Fibroblast of skin of right quadriceps (primary cell): Measurements from ENCODE around the gene WDPCP.
"Not testable (repeated sequence)": the region's sequence is repeated elsewhere in the genome, so short reads cannot be mapped to it uniquely, and the experiment has no call there.

Source experiments
- DNase-seq: peaks from one replicate; pipeline ENCODE4 v3.0.0-alpha.2; 2013

The WDPCP gene

DNA sequence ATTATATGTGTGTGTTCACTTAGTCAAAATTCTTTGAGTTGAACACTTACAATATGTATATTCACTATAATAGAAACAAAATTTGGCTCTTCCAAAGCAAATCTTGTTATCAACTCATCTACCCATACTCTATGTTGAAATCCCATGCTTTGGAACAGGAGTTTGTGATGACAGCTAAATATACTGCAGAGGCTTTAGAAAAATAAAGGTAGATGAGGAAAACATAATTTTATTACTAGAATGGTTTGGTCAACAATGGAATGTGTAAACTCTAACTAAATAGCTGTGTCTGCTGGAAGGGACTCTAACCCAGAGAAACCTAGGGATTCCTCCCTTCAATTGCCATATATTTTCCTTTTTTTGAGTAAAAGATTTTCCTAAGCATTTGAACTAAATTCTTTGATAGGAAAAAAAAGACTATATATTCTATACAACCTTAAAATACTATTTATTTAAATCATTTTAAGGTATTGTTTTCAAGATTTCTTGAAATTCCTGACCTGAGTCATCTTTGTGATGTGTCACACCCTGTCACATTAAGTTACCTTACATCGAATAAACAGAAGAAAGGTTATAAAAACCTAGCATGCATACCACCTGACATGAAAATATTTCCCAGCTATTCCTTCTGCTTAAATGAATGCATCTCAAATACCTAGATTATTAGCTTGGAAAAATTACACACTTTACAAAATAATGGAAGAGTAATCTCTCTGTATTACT lies 362.2 kb downstream of the WDPCP start:
- no peak for DNase-seq

GRCh38 chr2:63218800-63219526 lies 369.3 kb downstream of the WDPCP start:
- DNase-seq = no peak

- DNase-seq = no peak
Observed at GRCh38 chr2:63195310-63195709, 393.0 kb downstream of the WDPCP start.

- DNase-seq = no peak
Observed at GRCh38 chr2:63194175-63194574, 394.1 kb downstream of the WDPCP start.

DNA sequence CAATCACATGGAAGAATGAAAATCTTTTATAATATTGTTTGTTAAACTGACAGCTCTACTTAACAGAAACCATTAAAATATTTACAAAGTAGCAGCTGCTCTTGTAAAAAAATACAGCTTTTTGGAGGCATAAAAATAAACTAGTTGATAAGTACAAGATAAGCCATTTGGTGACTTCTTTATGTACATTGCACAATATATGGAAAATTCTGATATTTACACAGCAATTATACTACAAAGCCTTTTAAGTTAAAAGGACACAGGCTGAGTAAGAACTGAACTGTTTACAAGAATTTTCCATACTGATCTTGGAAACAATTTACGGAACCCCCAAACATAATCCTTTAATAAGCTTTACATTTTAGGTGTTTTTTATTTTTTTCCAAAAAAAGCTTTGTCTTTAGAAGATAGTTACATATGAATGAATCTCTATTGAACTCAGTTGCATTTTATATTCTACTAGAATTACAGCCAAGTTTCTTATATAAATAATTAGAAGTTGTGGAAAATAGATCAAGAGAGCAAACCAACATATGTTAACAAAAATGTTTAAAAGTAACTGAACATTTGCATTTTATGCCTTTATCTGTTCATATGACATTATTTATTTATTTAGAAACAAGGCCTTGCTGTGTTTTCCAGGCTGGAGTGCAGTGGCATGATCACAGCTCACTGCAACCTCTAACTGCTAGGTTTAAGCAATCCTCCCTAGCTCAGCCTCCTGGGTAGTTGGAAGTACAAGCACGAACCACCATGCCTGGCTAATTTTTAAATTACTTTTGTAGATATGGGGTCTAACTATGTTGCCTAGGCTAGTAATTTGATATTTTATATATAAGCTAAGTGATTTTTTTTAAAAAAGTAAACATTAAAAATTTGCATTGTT lies 395.1 kb downstream of the WDPCP start:
- no peak for DNase-seq

DNA sequence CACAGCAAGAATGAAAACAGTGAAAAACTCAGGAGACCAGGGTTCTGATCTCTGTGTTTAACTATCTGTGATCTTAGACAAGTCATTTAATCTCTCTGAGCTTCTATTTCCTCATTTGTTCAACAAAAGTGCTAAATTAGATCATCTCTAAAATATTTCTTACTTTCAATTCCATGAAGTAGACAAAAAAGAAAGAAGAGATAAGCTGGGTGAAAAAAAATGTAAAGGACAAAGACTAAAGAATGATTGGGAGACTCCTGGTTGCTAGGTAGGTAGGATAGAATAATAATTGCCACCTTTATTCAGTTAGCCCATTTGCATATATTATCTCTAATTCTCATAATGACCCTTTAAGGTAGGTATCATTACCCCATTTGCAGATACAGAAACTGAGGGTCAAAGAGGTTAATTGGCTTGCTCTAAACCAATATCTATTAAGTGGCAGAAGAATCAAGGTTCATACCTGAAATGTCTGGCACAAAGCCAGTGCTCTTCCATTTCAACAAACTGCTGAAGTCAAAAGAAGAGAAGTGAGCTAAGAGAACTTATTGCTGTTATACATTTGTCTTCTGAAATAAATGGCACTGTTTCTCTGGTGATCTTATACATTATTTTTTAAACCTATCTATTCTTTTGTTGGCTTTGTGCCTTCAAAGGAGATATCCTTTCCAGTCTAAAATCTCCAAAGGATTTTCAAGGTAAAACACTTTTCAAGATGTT lies 395.9 kb downstream of the WDPCP start:
- DNase-seq = no peak

DNA sequence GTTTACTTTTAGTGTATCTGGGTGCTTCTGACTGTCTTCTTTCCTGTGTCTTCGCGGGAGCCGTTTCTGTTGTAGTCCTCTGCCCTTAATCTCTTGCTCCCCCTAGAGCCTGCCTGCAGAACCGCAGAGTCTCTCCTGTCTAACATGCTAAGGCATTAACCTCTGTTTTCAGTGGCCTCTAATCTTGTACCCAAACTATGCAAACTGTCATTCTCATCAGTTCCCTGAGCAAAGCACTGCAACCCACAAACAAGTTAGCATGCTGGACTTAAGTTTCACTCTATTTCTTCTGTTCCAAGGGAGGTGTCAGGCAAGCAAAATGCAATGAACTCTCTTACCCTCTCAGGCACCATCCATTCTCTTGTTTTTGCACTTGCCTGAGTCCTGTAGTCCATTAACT lies 399.3 kb downstream of the WDPCP start:
- DNase-seq = peak; percentile 40

- no peak for DNase-seq
Observed at GRCh38 chr2:63186331-63186730, 401.9 kb downstream of the WDPCP start.

DNA sequence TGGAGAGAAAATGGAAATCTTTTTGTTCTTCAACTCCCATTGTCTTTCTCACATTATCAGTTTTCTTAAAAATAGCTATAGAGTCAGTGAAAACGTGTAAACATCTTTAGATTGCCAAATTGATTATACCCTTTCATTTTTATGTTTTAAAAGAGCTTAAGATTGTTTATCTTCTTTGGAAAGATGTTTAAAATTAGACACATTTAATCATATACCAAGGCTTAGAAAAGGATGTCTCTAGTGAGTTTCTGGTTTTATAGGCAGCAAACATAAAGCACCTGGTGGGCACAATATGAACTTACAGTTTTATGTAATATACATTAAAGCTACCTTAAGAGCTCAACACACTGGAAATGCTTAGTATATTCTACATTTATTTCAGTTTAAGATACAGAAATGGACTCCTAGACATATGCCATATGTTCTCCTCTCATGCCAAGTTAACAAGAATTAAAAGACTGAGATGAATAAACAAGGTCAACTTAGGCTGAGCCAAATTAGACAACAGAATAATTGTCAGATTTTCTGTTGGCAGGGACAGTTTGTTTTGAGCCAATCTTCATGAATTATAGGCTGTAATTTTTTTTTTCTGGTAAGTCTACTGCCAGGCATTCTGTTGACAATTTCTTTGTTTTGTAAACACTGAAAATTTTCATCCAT lies 425.0 kb downstream of the WDPCP start:
- no peak for DNase-seq

DNA sequence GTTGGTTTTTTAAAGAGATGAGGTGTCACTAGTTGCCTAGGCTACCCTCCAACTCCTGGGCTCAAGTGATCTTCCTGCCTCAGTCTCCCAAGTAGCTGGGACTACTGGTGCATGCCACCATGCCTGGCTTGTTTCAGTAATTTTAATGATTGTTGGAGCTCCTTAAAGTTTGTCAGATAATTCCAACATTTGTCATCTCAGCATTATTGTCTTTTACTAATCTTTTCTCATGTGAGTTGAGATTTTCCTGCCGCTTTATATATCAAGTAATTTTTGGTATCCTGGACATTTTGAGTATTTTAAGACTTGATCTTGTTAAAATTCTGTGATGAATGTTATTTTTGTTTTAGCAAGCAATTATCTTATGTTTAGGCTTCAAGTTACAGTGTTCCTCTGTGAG lies 429.0 kb downstream of the WDPCP start:
- no peak for DNase-seq

- not testable (repeated sequence) for DNase-seq
Observed at GRCh38 chr2:63136683-63137082, 451.6 kb downstream of the WDPCP start.

DNA sequence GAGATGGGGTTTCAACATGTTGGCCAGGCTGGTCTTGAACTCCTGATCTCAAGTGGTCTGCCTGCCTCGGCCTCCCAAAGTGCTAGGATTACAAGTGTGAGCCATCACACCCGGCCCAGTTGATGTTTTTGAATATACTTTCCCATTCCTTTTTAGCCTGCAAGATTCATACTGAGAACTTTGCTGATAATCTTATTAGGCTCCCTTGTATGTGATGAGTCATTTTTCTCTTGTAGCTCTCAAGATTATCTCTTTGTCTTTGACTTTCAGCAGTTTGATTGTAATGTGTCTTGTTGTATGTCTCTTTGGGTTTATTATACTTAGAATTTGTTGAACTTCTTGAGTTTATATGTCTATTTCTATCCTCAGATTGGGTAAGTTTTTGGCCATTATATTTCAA lies 456.3 kb downstream of the WDPCP start:
- no peak for DNase-seq

DNA sequence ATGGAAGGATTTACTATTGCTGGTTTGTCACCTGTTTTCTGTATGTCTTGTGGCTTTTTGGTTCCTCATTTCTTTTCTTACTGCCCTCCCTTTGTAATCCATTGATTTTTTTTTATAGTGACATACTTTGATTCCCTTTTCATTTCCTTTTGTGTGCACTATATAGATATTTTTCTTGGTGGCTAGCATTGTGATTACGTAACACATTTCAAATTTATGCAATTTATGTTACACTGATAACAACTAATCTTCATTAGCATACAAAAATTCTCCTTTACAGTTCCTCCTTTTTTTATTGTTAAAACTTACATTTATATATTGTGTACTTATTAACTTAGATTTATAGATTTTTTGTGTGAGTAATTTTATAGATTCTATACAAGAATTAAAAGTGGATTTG lies 457.1 kb downstream of the WDPCP start:
- DNase-seq = no peak

DNA sequence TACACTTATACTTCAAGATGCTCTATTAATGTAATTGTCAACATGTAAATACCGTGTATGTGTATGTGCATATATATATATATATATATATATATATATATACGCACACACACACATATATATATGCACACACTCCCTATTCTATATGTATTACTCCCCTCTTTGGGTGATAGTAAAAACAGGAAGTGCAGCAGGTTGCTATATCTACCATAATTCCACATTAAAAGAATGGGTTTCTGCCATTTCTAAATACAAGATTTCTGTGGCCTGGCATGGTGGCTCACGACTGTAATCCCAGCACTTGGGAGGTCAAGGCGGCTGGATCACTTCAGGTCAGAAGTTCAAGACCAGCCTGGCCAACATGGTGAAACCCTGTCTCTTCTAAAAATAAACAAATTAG lies 460.7 kb downstream of the WDPCP start:
- DNase-seq = no peak

DNA sequence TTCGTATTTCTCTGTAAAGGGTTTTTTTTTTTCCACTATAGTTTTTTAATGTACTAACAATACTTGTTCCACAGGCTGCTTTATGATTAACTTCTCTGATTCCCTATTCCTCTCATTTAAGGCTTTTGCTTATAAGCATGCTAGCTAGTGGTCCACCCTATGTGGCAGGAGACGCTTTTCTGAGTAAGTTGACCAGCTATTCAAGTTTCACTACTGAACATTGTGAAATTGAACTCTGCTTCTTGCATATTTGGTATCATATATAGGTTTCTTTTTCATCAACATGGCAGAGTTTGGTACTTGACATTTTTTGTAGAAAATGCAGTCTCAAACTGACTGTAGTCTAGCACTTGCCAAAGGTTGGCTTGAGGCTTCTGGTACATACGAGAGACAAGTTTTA lies 463.4 kb downstream of the WDPCP start:
- no peak for DNase-seq

DNA sequence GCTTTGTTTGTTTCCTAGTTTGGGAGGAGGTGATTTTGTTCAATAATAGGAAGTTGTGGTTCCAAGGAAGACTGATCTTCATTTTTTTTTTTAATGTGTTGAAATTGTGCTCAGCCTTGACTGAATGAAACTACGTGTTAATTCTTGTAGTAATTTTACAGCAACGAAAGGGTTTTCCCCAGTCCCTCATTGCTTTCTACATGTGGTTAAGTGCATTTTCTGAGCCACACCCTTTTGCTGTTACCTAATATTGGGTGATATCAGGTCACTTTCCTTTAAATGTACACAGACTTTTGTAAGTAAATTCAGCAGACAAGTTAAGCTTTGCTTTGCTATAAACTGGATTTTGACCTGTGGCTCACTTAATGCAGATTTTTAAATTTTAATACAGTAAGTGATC lies 464.1 kb downstream of the WDPCP start:
- no peak for DNase-seq

DNA sequence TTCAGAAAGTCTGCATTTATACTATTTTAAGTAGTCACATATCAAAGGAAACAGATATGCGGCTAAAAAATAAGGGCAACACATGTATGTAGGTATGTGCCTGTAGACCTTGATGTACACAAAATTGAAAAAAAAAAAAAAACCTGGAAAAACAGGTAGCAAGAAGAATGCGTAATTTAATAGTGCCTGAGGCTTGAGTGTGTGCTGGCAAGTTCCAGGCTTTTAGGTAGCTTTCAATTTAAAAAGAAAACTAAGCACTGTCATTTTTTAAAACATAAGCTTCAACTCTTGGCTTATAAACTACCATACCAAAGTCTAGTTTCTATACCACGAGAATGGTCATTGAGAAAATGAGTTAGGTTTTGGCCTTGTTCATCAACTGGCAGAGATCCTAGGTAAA lies 465.4 kb downstream of the WDPCP start:
- no peak for DNase-seq

- no peak for DNase-seq
Observed at GRCh38 chr2:63121055-63121834, 467.0 kb downstream of the WDPCP start.

- no peak for DNase-seq
Observed at GRCh38 chr2:63118821-63119220, 469.5 kb downstream of the WDPCP start.

- no peak for DNase-seq
Observed at GRCh38 chr2:63104482-63104881, 483.8 kb downstream of the WDPCP start.

GRCh38 chr2:63101954-63102353 lies 486.3 kb downstream of the WDPCP start:
- DNase-seq = no peak

DNA sequence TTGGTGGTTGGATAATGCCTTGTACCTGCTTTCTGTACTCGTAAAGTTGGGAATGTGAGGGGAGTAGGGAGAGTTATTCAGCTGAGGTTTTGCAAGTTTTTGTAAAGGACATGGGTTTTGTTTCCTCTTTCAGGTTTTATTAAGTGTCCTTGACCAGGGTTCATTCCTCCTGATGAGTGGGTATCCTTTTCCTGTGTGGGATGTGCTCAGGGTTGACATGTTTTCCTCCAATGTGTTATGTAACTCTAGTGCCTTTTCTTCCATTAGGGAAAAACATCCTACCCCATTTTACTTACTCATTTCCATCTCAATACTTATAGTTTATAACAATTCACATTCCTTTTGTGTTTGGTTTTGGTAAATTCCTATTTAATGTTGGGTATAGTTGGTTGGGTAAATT lies 489.2 kb downstream of the WDPCP start:
- no peak for DNase-seq
